Neuron (in vitro differentiated cells): ENCODE results near the gene GALNTL6.

Experiments
- H2AFZ ChIP-seq: one replicate; pipeline ENCODE4 v1.6.1; 2013; ENCODE audit warnings: low read depth, mild to moderate bottlenecking, inconsistent platforms, low read length, moderate library complexity
- H3K27me3 ChIP-seq: one replicate; pipeline ENCODE4 v1.6.1; 2013; ENCODE audit warnings: low read length; ENCODE audit not compliant: insufficient read depth
- H3K36me3 ChIP-seq: one replicate; pipeline ENCODE4 v1.6.1; 2013; ENCODE audit warnings: low read length; ENCODE audit not compliant: insufficient read depth
- H3K4me1 ChIP-seq: one replicate; pipeline ENCODE4 v1.6.1; 2013; ENCODE audit warnings: low read length; ENCODE audit not compliant: insufficient read depth
- H3K4me3 ChIP-seq: 2 replicates; pipeline ENCODE4 v1.5.1; 2013; ENCODE audit warnings: mild to moderate bottlenecking, low read length, moderate library complexity
- H3K9me3 ChIP-seq: one replicate; pipeline ENCODE4 v1.6.1; 2013; ENCODE audit warnings: low read length

The GALNTL6 gene

DNA sequence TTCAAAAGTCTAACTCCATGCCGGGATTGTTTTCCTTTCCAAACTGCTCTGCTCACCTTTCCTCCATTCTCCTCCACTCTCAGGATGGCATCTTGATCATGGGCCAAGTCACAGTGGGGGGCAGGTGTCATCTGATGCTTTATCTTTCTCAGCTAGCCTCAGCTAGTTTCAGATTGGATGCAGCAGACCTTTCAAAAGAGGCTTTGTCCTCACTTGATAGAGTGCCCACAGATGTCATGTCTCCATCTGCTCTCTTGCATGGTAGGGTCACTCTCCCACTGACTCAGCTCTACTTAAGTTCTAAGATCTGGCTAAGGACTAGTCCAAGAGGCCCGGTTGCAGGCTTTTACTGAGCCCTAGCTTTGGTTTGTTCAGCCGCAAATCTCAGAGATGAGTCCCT is 1013.7 kb downstream of the GALNTL6 start:
- H3K36me3 ChIP-seq = no peaks in the 10 kb centered on the region
- H3K9me3 ChIP-seq = peaks cover 4% of the 10 kb centered on the region
- no peak overlapping the region for H2AFZ ChIP-seq
- H3K27me3 ChIP-seq = no peaks in the 10 kb centered on the region
- no peak overlapping the region for H3K4me3 ChIP-seq
- H3K4me1 ChIP-seq = peaks cover 7% of the 10 kb centered on the region

DNA sequence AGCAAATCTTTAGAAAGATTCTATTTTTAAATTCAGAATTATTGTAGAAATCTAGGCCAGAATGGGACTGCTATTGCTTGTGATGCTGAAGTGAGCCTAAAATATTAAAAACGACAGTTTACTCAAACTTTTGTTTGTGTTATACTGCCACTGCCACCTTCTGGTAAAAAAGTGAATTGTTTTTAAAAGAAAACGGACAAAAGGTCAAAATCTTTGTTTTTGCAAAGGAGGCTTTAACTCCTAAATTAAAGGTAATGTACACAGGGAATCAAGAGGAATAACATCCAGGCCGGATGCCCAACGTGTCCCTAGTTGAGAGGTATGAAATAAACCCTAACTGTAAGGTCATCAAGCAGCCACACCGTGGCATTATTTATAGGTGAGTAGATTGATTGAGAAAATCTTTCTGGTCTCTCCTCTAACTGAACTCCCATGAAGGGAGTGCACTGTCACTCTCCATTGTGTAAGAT is 1017.1 kb downstream of the GALNTL6 start:
- Histone ChIP-seq H3K9me3 (peaks cover 6% of the 10 kb centered on the region), H3K27me3 (no peaks in the 10 kb centered on the region), H3K4me1 (peaks cover 5% of the 10 kb centered on the region), H2AFZ (no peak overlapping the region), H3K36me3 (no peaks in the 10 kb centered on the region), H3K4me3 (no peak overlapping the region)

DNA sequence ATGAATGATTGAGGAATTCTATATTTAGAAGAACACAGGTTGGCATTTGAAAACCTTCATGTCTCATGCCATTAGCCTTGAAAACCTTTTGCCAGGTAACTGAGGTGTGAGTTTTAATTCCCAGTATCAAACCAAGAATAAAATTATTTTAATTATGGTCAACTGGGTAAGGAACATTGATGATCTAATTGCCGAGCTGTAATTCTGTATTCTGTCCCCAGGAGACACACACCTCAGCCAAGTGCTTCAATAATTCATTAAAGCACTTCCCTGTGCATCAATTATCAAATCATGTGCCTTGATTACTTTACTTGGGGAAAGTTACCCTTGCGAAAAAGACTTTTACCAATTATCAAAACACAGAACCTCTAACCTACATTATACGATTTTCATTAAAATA is 1023.5 kb downstream of the GALNTL6 start:
- no peaks in the 10 kb centered on the region for H3K27me3 ChIP-seq
- H3K4me3 ChIP-seq = no peak overlapping the region
- H2AFZ ChIP-seq = no peak overlapping the region
- peaks cover 2% of the 10 kb centered on the region for H3K9me3 ChIP-seq
- no peaks in the 10 kb centered on the region for H3K36me3 ChIP-seq
- no peaks in the 10 kb centered on the region for H3K4me1 ChIP-seq

DNA sequence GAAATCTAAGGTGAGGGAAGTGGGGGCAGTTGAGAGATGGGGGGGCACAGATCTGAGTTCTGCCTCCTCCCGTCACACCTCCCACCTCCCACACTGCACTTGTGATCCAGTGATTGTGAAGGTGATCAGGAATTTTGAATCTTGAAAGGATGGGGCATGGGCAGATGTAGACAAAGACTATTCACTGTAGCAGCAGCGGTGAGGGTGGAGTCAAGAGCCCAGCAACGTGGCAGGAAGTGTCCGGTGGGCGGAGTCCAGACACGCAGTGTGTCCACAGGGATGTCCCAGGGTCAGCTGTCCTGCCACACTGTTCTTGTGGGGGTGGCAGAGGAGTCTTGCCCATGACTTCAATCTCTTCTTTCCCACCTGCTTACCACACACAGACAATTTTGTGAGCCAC is 1024.9 kb downstream of the GALNTL6 start:
- no peak overlapping the region for H3K4me3 ChIP-seq
- no peak overlapping the region for H2AFZ ChIP-seq
- H3K4me1 ChIP-seq = peaks cover 11% of the 10 kb centered on the region
- no peaks in the 10 kb centered on the region for H3K36me3 ChIP-seq
- peaks cover 2% of the 10 kb centered on the region for H3K9me3 ChIP-seq
- H3K27me3 ChIP-seq = no peaks in the 10 kb centered on the region

DNA sequence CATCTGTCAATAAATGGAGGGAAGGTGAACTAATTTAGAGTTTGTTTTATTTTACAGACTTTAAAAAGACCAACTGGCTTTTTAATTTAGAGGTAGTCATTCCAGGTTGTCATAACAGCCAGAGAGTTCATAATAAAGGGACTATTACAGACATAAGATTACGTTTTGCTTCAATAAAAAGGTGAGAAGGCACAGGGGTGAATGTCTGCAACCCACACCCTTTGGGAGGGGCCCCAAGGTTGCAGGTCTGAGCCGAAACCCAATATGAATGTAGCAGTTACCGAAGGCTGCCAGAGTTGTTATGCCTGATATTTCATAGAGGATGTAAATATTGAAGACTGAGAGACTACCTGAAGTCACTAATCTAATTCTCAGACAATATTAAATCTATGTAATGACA is 1025.7 kb downstream of the GALNTL6 start:
- no peaks in the 10 kb centered on the region for H3K27me3 ChIP-seq
- peaks cover 2% of the 10 kb centered on the region for H3K9me3 ChIP-seq
- no peaks in the 10 kb centered on the region for H3K36me3 ChIP-seq
- no peak overlapping the region for H2AFZ ChIP-seq
- no peak overlapping the region for H3K4me3 ChIP-seq
- H3K4me1 ChIP-seq = peaks cover 19% of the 10 kb centered on the region

DNA sequence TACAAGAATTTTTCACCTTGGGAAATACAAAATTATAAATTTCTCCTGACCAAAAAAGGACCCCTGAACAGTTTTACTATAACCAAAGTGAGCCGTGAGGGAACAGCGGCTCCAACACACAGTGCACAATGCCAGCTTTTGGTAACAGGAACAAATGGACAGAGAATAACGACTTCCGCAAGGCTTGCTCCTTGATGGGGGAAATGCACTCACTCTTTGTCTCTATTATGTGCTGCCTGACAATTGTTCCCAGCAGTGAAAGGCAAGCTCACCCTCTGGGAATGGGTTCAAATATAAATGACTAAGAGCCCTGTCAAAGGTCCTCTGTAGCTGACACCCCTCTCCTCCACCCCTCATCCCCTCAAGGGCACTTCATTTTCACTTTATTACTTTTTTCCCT is 1029.6 kb downstream of the GALNTL6 start:
- peaks cover 28% of the 10 kb centered on the region for H3K4me1 ChIP-seq
- peak overlapping the region; percentile 11 for H3K4me3 ChIP-seq
- H3K36me3 ChIP-seq = no peaks in the 10 kb centered on the region
- H3K9me3 ChIP-seq = no peaks in the 10 kb centered on the region
- H2AFZ ChIP-seq = no peak overlapping the region
- H3K27me3 ChIP-seq = no peaks in the 10 kb centered on the region

DNA sequence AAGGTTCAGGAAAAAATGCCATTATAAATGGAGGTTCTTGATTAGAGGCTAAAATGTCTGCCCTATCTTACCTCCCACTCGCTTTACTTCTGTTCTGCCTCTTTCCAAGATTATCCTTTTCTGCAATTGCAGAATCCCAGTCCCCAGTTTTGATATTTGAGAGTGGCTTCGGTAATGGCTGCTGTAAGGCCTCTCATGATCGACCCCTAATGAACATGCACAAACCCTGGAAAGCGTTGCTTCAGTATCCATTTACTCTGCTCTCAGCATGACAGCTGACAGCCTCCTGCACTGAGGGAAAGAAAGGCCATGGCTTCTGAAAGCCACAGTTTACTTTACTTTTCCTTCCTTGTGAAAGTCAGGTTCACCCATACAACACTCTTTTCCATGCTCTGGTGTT is 1030.0 kb downstream of the GALNTL6 start:
- Histone ChIP-seq H3K36me3 (no peaks in the 10 kb centered on the region), H2AFZ (no peak overlapping the region), H3K9me3 (no peaks in the 10 kb centered on the region), H3K4me3 (peak overlapping the region; percentile 11), H3K4me1 (peaks cover 28% of the 10 kb centered on the region), H3K27me3 (no peaks in the 10 kb centered on the region)

DNA sequence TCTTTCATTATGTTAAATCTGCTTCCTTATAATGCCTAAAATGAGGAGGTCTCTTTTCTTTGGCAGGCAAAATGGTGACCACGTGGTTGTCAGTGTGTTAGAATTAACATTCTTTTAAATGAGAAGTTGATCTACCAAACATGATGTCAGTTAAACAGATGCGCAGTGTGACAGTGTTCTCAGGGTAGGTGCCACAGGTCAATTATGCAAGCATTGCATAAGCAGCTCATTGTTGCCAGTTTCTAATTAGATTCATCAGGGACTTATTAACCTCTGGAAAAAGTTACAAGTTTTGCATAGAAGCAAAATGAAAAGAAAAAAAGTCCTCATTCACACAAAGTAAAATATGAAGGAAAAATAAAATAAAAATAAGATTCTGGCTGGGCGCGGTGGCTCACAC is 1031.4 kb downstream of the GALNTL6 start:
- Histone ChIP-seq H3K9me3 (no peaks in the 10 kb centered on the region), H3K4me1 (peaks cover 28% of the 10 kb centered on the region), H2AFZ (no peak overlapping the region), H3K27me3 (no peaks in the 10 kb centered on the region), H3K36me3 (no peaks in the 10 kb centered on the region), H3K4me3 (no peak overlapping the region)

DNA sequence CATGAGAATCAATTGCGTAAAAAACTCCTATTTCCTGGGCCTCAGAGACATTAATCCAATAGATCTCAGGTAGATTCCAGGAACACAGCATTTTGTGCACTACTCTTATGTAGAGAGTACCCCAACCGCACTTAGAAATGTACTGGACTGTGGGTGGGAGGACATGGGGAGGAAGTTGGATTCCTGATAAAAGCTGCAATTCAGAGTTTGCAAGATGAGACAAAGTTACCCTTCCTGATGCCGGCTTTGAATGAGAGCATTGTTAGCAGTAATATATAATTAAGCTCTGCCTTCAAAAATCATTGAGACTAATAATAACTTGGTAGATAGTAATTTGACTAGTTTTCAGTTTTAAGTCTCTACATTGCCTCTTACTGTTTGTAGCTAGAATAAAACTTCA is 1032.1 kb downstream of the GALNTL6 start:
- H3K4me1 ChIP-seq = peaks cover 28% of the 10 kb centered on the region
- no peaks in the 10 kb centered on the region for H3K27me3 ChIP-seq
- H3K36me3 ChIP-seq = no peaks in the 10 kb centered on the region
- peaks cover 2% of the 10 kb centered on the region for H3K9me3 ChIP-seq
- no peak overlapping the region for H2AFZ ChIP-seq
- H3K4me3 ChIP-seq = no peak overlapping the region

DNA sequence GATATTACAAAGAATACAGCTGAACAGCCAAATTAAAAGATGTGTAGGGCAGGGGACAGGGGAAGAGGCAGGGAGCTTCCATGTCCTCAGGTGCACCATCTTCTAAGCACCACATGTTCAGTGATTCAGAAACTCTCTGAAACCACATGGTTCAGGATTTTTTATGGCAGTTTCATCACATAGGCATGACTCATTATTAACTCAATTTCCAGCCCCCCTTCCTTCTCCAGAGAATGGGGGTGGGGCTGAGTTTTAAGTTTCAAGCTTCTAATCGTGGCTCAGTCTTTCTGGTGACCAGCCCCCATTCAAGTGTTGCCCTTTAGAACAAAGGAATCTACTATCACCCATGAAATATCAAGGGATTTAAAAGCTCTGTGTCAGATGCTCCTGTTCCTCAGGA is 1037.6 kb downstream of the GALNTL6 start:
- Histone ChIP-seq H2AFZ (no peak overlapping the region), H3K9me3 (peaks cover 2% of the 10 kb centered on the region), H3K36me3 (no peaks in the 10 kb centered on the region), H3K4me1 (peaks cover 3% of the 10 kb centered on the region), H3K27me3 (no peaks in the 10 kb centered on the region), H3K4me3 (no peak overlapping the region)

DNA sequence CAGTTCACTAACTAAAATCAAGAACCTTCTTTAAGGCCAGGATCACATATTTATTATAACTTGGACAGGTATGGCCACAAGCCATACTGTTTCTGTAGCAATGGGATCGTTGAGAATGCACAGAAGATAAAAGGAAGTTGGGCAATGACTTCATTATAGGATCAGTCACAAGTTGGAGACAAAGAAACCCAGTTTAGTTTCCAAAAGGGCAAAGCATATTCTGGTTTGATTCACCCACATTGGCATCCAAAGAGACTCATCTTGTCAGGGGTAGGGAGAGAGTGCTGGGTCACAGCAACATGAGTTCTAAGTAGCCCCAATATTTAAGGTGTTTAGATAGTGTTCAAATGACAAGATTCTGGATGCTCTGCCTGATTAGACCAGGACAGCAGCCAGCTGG is 1038.3 kb downstream of the GALNTL6 start:
- no peak overlapping the region for H3K4me3 ChIP-seq
- no peaks in the 10 kb centered on the region for H3K36me3 ChIP-seq
- H3K27me3 ChIP-seq = no peaks in the 10 kb centered on the region
- peaks cover 2% of the 10 kb centered on the region for H3K9me3 ChIP-seq
- H2AFZ ChIP-seq = no peak overlapping the region
- peaks cover 10% of the 10 kb centered on the region for H3K4me1 ChIP-seq

DNA sequence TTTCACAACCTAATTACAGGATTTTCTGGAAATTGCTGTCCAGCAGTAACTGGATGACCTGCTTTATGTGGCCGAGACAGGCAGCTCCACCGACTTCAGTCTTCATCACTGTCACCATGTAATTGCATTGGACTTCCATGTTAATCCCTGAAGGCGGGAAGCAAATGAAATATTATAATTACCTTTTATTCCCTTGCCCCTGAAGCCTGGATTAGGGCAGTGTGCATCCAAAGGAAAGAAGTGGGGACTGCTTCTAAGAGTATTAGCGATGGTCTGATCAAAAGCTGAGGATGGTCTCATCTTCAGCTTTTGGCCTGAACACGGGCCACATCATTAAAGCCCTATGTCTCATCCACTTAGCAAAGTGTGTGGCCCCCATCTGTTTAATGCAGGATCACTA is 1043.8 kb downstream of the GALNTL6 start:
- peaks cover 12% of the 10 kb centered on the region for H3K4me1 ChIP-seq
- no peak overlapping the region for H2AFZ ChIP-seq
- H3K9me3 ChIP-seq = no peaks in the 10 kb centered on the region
- H3K36me3 ChIP-seq = no peaks in the 10 kb centered on the region
- H3K4me3 ChIP-seq = no peak overlapping the region
- no peaks in the 10 kb centered on the region for H3K27me3 ChIP-seq

DNA sequence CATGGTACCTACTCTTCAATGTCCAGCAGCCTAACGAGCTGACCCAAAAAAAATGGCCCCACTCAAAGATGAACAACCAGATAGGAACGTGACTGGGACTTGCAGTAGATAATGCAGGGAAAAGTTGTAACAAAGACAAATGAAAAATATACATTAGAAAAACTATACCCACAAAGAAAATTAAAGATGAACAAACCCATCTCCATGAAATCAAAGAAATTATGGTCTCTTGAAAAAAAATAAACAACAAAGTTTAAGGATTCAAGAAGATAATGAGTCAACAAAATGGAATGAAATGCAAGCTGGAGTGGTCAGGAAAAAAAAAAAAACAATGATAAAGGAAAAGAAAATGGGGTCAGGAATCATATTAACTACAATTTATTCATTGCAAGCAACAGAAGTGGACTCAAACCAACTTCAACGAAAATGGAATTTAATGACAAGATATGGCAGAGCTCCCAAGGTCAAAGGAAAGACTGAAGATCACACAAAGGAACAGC is 1045.6 kb downstream of the GALNTL6 start:
- H3K9me3 ChIP-seq = no peaks in the 10 kb centered on the region
- no peaks in the 10 kb centered on the region for H3K27me3 ChIP-seq
- H3K36me3 ChIP-seq = no peaks in the 10 kb centered on the region
- H3K4me1 ChIP-seq = peaks cover 12% of the 10 kb centered on the region
- H2AFZ ChIP-seq = no peak overlapping the region
- no peak overlapping the region for H3K4me3 ChIP-seq

DNA sequence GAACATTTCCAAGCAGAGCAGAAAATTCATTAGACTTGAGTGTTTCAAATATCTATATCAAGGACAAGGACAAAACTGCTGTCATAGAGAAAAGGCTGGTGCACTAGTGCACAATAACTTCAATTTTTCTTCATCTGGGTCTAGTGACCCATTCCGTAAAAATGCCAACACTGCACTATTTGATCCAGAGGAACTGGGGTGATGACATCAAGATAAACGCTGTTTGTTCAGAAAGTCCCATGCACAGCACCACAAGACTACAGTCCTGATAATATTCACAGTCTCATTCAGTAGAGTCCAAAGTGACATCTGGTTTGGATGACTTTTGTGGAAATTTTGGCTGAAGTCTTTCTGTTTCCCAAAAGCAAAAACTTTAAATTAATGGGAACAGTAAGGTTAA is 1051.9 kb downstream of the GALNTL6 start:
- H3K36me3 ChIP-seq = no peaks in the 10 kb centered on the region
- H3K4me3 ChIP-seq = no peak overlapping the region
- peaks cover 17% of the 10 kb centered on the region for H3K4me1 ChIP-seq
- H2AFZ ChIP-seq = no peak overlapping the region
- H3K9me3 ChIP-seq = no peaks in the 10 kb centered on the region
- H3K27me3 ChIP-seq = no peaks in the 10 kb centered on the region
